ENCODE results near the gene CD72. TPM values are rescaled to one million over a fixed set of nuclear protein-coding genes. Genes with fewer than 3 reads are reported as not detected.

Gene CD72
- 2.0 TPM for total RNA-seq

GRCh38 chr9:35618325-35618727, at the start of gene CD72:
Gene CD72 (minus strand): TSS chr9:35618413. CDS start chr9:35618303, 110 bp downstream.
- no peak for DNase-seq (ENCODE audit: low spot score)

- no peak for DNase-seq (ENCODE audit: low spot score)
Measured at GRCh38 chr9:35667939-35668338, 49.7 kb upstream of the CD72 start.

- DNase-seq (ENCODE audit: low spot score): no peak
Measured at GRCh38 chr9:35666549-35666948, 48.3 kb upstream of the CD72 start.

GRCh38 chr9:35666045-35666444, 47.8 kb upstream of the CD72 start:
- DNase-seq (ENCODE audit: low spot score): no peak

- DNase-seq (ENCODE audit: low spot score): no peak
Measured at GRCh38 chr9:35665471-35665818, 47.2 kb upstream of the CD72 start.

GRCh38 chr9:35664531-35665470, 46.6 kb upstream of the CD72 start, which contains the start of gene ARHGEF39:
Gene ARHGEF39 (minus strand): TSS chr9:35665195. CDS start chr9:35665169, 26 bp downstream.
- DNase-seq (ENCODE audit: low spot score): peak; percentile 77

GRCh38 chr9:35662437-35662836, 44.2 kb upstream of the CD72 start:
- no peak for DNase-seq (ENCODE audit: low spot score)

- no peak for DNase-seq (ENCODE audit: low spot score)
Measured at GRCh38 chr9:35661756-35662350, 43.6 kb upstream of the CD72 start.

- no peak for DNase-seq (ENCODE audit: low spot score)
Measured at GRCh38 chr9:35660966-35661415, 42.8 kb upstream of the CD72 start.

GRCh38 chr9:35659340-35659739, 41.1 kb upstream of the CD72 start:
- DNase-seq (ENCODE audit: low spot score): no peak

- no peak for DNase-seq (ENCODE audit: low spot score)
Measured at GRCh38 chr9:35658968-35659220, 40.7 kb upstream of the CD72 start.

GRCh38 chr9:35658137-35658967, 40.1 kb upstream of the CD72 start, which contains the start of gene CCDC107:
Gene CCDC107 (plus strand): TSS chr9:35658292. CDS start chr9:35658380, 88 bp downstream.
- DNase-seq (ENCODE audit: low spot score): peak; percentile 84

- peak; percentile 96 for DNase-seq (ENCODE audit: low spot score)
Measured at GRCh38 chr9:35657546-35658136, 39.4 kb upstream of the CD72 start, which contains the start of gene RMRP. Gene RMRP (minus strand): TSS chr9:35658019.

- no peak for DNase-seq (ENCODE audit: low spot score)
Measured at GRCh38 chr9:35656831-35657545, 38.8 kb upstream of the CD72 start.

GRCh38 chr9:35656348-35656747, 38.1 kb upstream of the CD72 start:
- no peak for DNase-seq (ENCODE audit: low spot score)

GRCh38 chr9:35653611-35654010, 35.4 kb upstream of the CD72 start:
- no peak for DNase-seq (ENCODE audit: low spot score)

- no peak for DNase-seq (ENCODE audit: low spot score)
Measured at GRCh38 chr9:35652829-35653209, 34.6 kb upstream of the CD72 start.

- no peak for DNase-seq (ENCODE audit: low spot score)
Measured at GRCh38 chr9:35651956-35652828, 34.0 kb upstream of the CD72 start.

- DNase-seq (ENCODE audit: low spot score): no peak
Measured at GRCh38 chr9:35650341-35651158, 32.3 kb upstream of the CD72 start, which contains the start of gene SIT1. Gene SIT1 (minus strand): TSS chr9:35650931. CDS start chr9:35650853, 78 bp downstream.
